Spleen (tissue), 11 donors: ENCODE results near the gene LDHAL6A. TPM values are rescaled to one million over a fixed set of nuclear protein-coding genes. Genes with fewer than 3 reads are reported as not detected.

ENCODE experiments used
- DNase-seq: peaks from one replicate; pipeline ENCODE4 v3.0.0-alpha.2; 2020
- H3K27ac ChIP-seq, 8 donors: fragments of 200-600 bp; sonication (generic) in 7 of 8; 1 replicate in 4 of 8; 2 replicates in 4 of 8; pipeline versions ENCODE4 v1.5.0 to v1.8.0; 2016 to 2021; ENCODE audit warnings: inconsistent platforms in 4 of 8, mild to moderate bottlenecking in 4 of 8, moderate library complexity in 1 of 8
- H3K27me3 ChIP-seq, 7 donors: fragments of 200-600 bp; sonication (generic) in 6 of 7; replicated peaks in 1 of 7; 1 replicate in 4 of 7; 2 replicates in 3 of 7; pipeline versions ENCODE4 v1.5.0 to v1.8.0; 2016 to 2021; ENCODE audit warnings: inconsistent platforms in 3 of 7, mild to moderate bottlenecking in 1 of 7
- H3K36me3 ChIP-seq, 6 donors: fragments of 200-600 bp; sonication (generic) in 5 of 6; 1 replicate in 4 of 6; 2 replicates in 2 of 6; pipeline versions ENCODE4 v1.5.0 to v1.8.0; 2016 to 2021; ENCODE audit warnings: inconsistent platforms in 2 of 6
- H3K4me1 ChIP-seq, 6 donors: fragments of 200-600 bp; sonication (generic) in 5 of 6; 1 replicate in 3 of 6; 2 replicates in 3 of 6; pipeline versions ENCODE4 v1.5.0 to v1.8.0; 2016 to 2021; ENCODE audit warnings: inconsistent platforms in 3 of 6
- H3K4me3 ChIP-seq, 8 donors: fragments of 200-600 bp; sonication (generic) in 7 of 8; 1 replicate in 4 of 8; 2 replicates in 4 of 8; pipeline versions ENCODE4 v1.5.0 to v1.8.0; 2016 to 2021; ENCODE audit warnings: inconsistent platforms in 4 of 8, mild to moderate bottlenecking in 4 of 8, moderate library complexity in 2 of 8
- H3K9me3 ChIP-seq, 8 donors: fragments of 200-600 bp; sonication (generic) in 7 of 8; 1 replicate in 4 of 8; 2 replicates in 4 of 8; pipeline versions ENCODE4 v1.5.0 to v1.8.0; 2016 to 2021; ENCODE audit warnings: inconsistent platforms in 4 of 8
- POLR2A ChIP-seq, 3 donors: fragments of 450-650 bp; IDR thresholded peaks; one replicate each; pipeline ENCODE4 v1.5.1; 2017; ENCODE audit warnings: antibody characterized with exemption in 3 of 3, mild to moderate bottlenecking in 1 of 3
- POLR2AphosphoS5 ChIP-seq, 3 donors: sonication (generic); formaldehyde crosslinking; IDR thresholded peaks; one replicate each; pipeline ENCODE4 v1.5.1; 2017; ENCODE audit warnings: antibody characterized with exemption in 3 of 3
- WGBS, 5 donors: extraction: QIAGEN DNeasy Blood & Tissue Kit in 3 of 5; methylation state at CpG; one replicate each; pipeline versions ENCODE4 v1.1.5 to v1.1.7; 2013 to 2018; 5-methylcytosine and 5-hydroxymethylcytosine counted together
- intact Hi-C: fragments of 100-400 bp; cut with DNase I; formaldehyde crosslinking; loops from one replicate; pipeline ENCODE4 v1.15.0; 2023; ENCODE audit warnings: low total_unique reads
- polyA plus RNA-seq, 3 donors: library from polyadenylated mRNA; stranded (reverse); fragments of 200-250 nt; gene quantifications; one replicate each; pipeline ENCODE4 v1.2.1, GENCODE V29; 2013
- total RNA-seq, 7 donors: library from RNA; depleted of rRNA in 3 of 7; stranded (reverse); fragments of >200 nt in 3 of 7; fragmentation: NEBNext Ultra II Directional in 4 of 7; extraction: Animal tissue kit (Norgen Biotek cat#: 25700) in 4 of 7; gene quantifications; one replicate each; pipeline versions ENCODE4 v1.1.0 to v1.2.1, GENCODE V29; 2016 to 2021
- TF ChIP-seq, protein P1 (sequence below), 11 experiments: fragments of 200-600 bp in 7 of 11; fragments of 450-650 bp in 4 of 11; sonication (generic) in 4 of 11; IDR thresholded peaks in 8 of 11; conservative IDR thresholded peaks in 3 of 11; 1 replicate in 7 of 11; 2 replicates in 4 of 11; pipeline versions ENCODE4 v1.4.0 to v1.8.0; 2016 to 2021; ENCODE audit warnings: antibody characterized with exemption in 11 of 11, inconsistent platforms in 4 of 11, mild to moderate bottlenecking in 1 of 11
- donor health status: healthy with polysubstance abuse.
- donor health status: DM: no; HTN: no; CAD: no; lungs with moderate emphysema.
- donor health status: DM: no; HTN: no; CAD: no.
- donor health status: Bipolar disorder and iron deficiency.
- donor health status: healthy.
- donor health status: DM: no; HTN: no; CAD: no.
- donor health status: DM: yes; HTN: yes; CAD: no.

Gene LDHAL6A
- total and polyA plus RNA-seq, 10 donors, result 0.02 TPM; not detected in 9

GRCh38 chr11:18438691-18439090 is 17.0 kb upstream of the LDHAL6A start:
- no peak for DNase-seq
- Histone ChIP-seq H3K4me3 (no peak overlapping the region), H3K27ac (no peak overlapping the region), H3K36me3 (no peaks in the 10 kb centered on the region), H3K27me3 (no peaks in the 10 kb centered on the region), H3K9me3 (peaks cover 0 to 9% (median 0%) of the 10 kb centered on the region in 8 donors), H3K4me1 (no peaks in the 10 kb centered on the region)
- WGBS, 5 donors, result 74 to 92% (median 87%) methylated on average over 2 of the region's 2 CpGs
- intact Hi-C loops, result no loop called here
- TF ChIP-seq, protein P1, sequence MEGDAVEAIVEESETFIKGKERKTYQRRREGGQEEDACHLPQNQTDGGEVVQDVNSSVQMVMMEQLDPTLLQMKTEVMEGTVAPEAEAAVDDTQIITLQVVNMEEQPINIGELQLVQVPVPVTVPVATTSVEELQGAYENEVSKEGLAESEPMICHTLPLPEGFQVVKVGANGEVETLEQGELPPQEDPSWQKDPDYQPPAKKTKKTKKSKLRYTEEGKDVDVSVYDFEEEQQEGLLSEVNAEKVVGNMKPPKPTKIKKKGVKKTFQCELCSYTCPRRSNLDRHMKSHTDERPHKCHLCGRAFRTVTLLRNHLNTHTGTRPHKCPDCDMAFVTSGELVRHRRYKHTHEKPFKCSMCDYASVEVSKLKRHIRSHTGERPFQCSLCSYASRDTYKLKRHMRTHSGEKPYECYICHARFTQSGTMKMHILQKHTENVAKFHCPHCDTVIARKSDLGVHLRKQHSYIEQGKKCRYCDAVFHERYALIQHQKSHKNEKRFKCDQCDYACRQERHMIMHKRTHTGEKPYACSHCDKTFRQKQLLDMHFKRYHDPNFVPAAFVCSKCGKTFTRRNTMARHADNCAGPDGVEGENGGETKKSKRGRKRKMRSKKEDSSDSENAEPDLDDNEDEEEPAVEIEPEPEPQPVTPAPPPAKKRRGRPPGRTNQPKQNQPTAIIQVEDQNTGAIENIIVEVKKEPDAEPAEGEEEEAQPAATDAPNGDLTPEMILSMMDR (IDR thresholded peaks at IDR 0.05 in 8 of 11, conservative IDR thresholded peaks at IDR 0.05 in 3 of 11), result no peak
- no peak for TF ChIP-seq POLR2A (IDR thresholded peaks at IDR 0.05)
- no peak for TF ChIP-seq POLR2AphosphoS5 (IDR thresholded peaks at IDR 0.05)

DNA sequence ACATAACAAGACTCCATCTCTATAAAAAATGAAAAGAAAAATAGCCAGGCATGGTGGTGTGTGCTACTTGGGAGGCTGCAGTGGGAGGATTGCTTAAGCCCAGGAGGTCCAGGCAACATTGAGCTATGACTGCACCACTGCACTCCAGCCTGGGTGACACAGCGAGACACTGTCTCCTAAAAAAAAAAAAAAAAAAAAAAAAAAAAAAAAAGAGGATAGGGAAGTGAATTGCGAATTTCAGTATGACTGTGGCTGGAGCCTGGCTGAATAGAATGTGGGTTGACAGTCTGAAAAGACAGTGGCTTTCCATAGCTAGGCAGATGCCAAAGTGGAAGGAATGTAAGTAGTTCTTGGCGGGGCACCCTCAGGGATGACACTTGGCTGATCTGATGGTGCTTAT is 6.4 kb upstream of the LDHAL6A start:
- Histone ChIP-seq H3K4me3 (no peak overlapping the region), H3K4me1 (no peaks in the 10 kb centered on the region), H3K27ac (no peak overlapping the region), H3K36me3 (no peaks in the 10 kb centered on the region), H3K9me3 (no peaks in the 10 kb centered on the region), H3K27me3 (no peaks in the 10 kb centered on the region)
- DNase-seq, result no peak
- WGBS, 5 donors, result 82 to 91% (median 83%) methylated on average over 3 of the region's 3 CpGs
- TF ChIP-seq, protein P1 (IDR thresholded peaks at IDR 0.05 in 8 of 11, conservative IDR thresholded peaks at IDR 0.05 in 3 of 11), result no peak
- TF ChIP-seq POLR2AphosphoS5 (IDR thresholded peaks at IDR 0.05) (no peak), POLR2A (IDR thresholded peaks at IDR 0.05) (no peak)
- intact Hi-C loops, result no loop called here

DNA sequence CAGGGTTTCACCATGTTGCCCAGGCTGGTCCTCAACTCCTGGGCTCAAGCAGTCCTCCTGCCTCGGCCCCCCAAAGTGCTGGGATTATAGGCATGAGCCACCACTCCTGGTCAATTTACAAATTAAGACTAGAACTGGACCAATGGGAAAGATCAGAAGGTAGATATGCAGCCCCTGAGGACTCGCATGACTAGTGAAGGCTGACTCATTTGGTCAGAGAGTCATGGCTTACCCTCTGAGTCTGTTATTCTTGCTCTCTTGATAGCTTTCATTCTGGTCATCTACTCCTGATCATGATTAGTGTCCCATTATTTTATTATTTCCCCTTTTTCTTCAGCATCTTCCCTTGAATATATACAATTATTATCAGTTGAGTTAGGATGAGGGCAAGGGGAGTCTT is 2.7 kb upstream of the LDHAL6A start:
- Histone ChIP-seq H3K36me3 (no peaks in the 10 kb centered on the region), H3K4me1 (no peaks in the 10 kb centered on the region), H3K9me3 (no peaks in the 10 kb centered on the region), H3K27ac (no peak overlapping the region), H3K27me3 (peaks cover 0 to 14% (median 0%) of the 10 kb centered on the region in 7 donors), H3K4me3 (no peak overlapping the region)
- no peak for TF ChIP-seq POLR2A (IDR thresholded peaks at IDR 0.05)
- intact Hi-C loops, result no loop called here
- WGBS, 5 donors, result 81 to 88% (median 84%) methylated on average over 2 of the region's 2 CpGs
- no peak for DNase-seq

GRCh38 chr11:18457450-18457849 is 1.8 kb downstream of the LDHAL6A start:
- DNase-seq, result no peak
- H3K4me3 ChIP-seq, result no peak overlapping the region
- no peaks in the 10 kb centered on the region for H3K9me3 ChIP-seq
- intact Hi-C loops, result no loop called here
- H3K4me1 ChIP-seq, result no peaks in the 10 kb centered on the region
- no peak overlapping the region for H3K27ac ChIP-seq
- TF ChIP-seq, protein P1 (IDR thresholded peaks at IDR 0.05 in 8 of 11, conservative IDR thresholded peaks at IDR 0.05 in 3 of 11), result no peak
- TF ChIP-seq POLR2AphosphoS5 (IDR thresholded peaks at IDR 0.05), result no peak
- TF ChIP-seq POLR2A (IDR thresholded peaks at IDR 0.05), result no peak
- 66 to 85% (median 68%) methylated on average over 3 of the region's 3 CpGs for WGBS, 5 donors
- no peaks in the 10 kb centered on the region for H3K36me3 ChIP-seq
- peaks cover 0 to 14% (median 0%) of the 10 kb centered on the region in 7 donors for H3K27me3 ChIP-seq

GRCh38 chr11:18459634-18460033 is 4.0 kb downstream of the LDHAL6A start:
- no peak overlapping the region for H3K4me3 ChIP-seq
- no peaks in the 10 kb centered on the region for H3K4me1 ChIP-seq
- no peak overlapping the region for H3K27ac ChIP-seq
- H3K9me3 ChIP-seq, result no peaks in the 10 kb centered on the region
- intact Hi-C loops, result no loop called here
- DNase-seq, result no peak
- H3K36me3 ChIP-seq, result no peaks in the 10 kb centered on the region
- H3K27me3 ChIP-seq, result peaks cover 0 to 14% (median 0%) of the 10 kb centered on the region in 7 donors
- WGBS, 5 donors, result 85 to 94% (median 92%) methylated on average over 4 of the region's 4 CpGs
- no peak for TF ChIP-seq POLR2AphosphoS5 (IDR thresholded peaks at IDR 0.05)
- TF ChIP-seq POLR2A (IDR thresholded peaks at IDR 0.05), result no peak
- TF ChIP-seq, protein P1 (IDR thresholded peaks at IDR 0.05 in 8 of 11, conservative IDR thresholded peaks at IDR 0.05 in 3 of 11), result no peak
